Keratinocyte (primary cell): ENCODE results near the gene RIC8A. TPM values are rescaled to one million over a fixed set of nuclear protein-coding genes. Genes with fewer than 3 reads are reported as not detected.

ENCODE experiments used
- DNase-seq: peaks from one replicate; pipeline ENCODE4 v3.0.0-alpha.2; 2011; ENCODE audit warnings: low read depth, missing footprints, low spot score
- FAIRE-seq: peaks from 2 replicates; lab custom pipeline; 2011; peaks lifted over from hg19 to GRCh38; lab: Jason Lieb, UNC
- H2AFZ ChIP-seq: 2 replicates; pipeline ENCODE4 v1.6.0; 2012; ENCODE audit warnings: low read length, control low read depth, inconsistent platforms; ENCODE audit not compliant: control insufficient read depth
- H3K27ac ChIP-seq: 2 replicates; pipeline ENCODE4 v1.5.1; 2011; ENCODE audit warnings: low read length; ENCODE audit not compliant: control insufficient read depth, insufficient read depth
- H3K27me3 ChIP-seq: 3 replicates; pipeline ENCODE4 v1.6.0; 2011; ENCODE audit warnings: low read length; ENCODE audit not compliant: control insufficient read depth, insufficient read depth; ENCODE audit errors: extremely low read depth
- H3K36me3 ChIP-seq, 2 experiments: 2 replicates in 1 of 2; 3 replicates in 1 of 2; pipeline ENCODE4 v1.5.1; 2011; ENCODE audit warnings: low read length in 2 of 2, mild to moderate bottlenecking in 1 of 2; ENCODE audit not compliant: control insufficient read depth in 2 of 2, insufficient read depth in 2 of 2; ENCODE audit errors: extremely low read depth in 1 of 2
- H3K4me1 ChIP-seq: 3 replicates; pipeline ENCODE4 v1.5.1; 2011; ENCODE audit warnings: low read length; ENCODE audit not compliant: control insufficient read depth, insufficient read depth; ENCODE audit errors: extremely low read depth
- H3K4me2 ChIP-seq: 3 replicates; pipeline ENCODE4 v1.6.0; 2011; ENCODE audit warnings: low read depth, low read length; ENCODE audit not compliant: control insufficient read depth, insufficient read depth; ENCODE audit errors: extremely low read depth
- H3K4me3 ChIP-seq, 3 experiments: fragments of 200-600 bp in 1 of 3; sonication (generic) in 1 of 3; 2 replicates in 2 of 3; 3 replicates in 1 of 3; pipeline ENCODE4 v1.5.1; 2011 to 2016; ENCODE audit warnings: low read length in 3 of 3, mild to moderate bottlenecking in 3 of 3, control low read depth in 2 of 3, inconsistent platforms in 1 of 3, low read depth in 1 of 3, mixed read lengths in 1 of 3, mixed run types in 1 of 3, moderate library complexity in 1 of 3; ENCODE audit not compliant: control insufficient read depth in 2 of 3, insufficient read depth in 2 of 3; ENCODE audit errors: extremely low read depth in 1 of 3
- H3K79me2 ChIP-seq: 2 replicates; pipeline ENCODE4 v1.6.0; 2012; ENCODE audit warnings: low read length; ENCODE audit not compliant: control insufficient read depth, insufficient read depth
- H3K9ac ChIP-seq: 3 replicates; pipeline ENCODE4 v1.6.0; 2011; ENCODE audit warnings: low read length; ENCODE audit not compliant: control insufficient read depth, insufficient read depth; ENCODE audit errors: extremely low read depth
- H3K9me1 ChIP-seq: 3 replicates; pipeline ENCODE4 v1.6.0; 2011; ENCODE audit warnings: low read length; ENCODE audit not compliant: control insufficient read depth, insufficient read depth; ENCODE audit errors: extremely low read depth
- H3K9me3 ChIP-seq: 2 replicates; pipeline ENCODE4 v1.5.1; 2012; ENCODE audit warnings: low read depth, low read length; ENCODE audit not compliant: control insufficient read depth
- H4K20me1 ChIP-seq: 3 replicates; pipeline ENCODE4 v1.6.0; 2011; ENCODE audit warnings: low read length; ENCODE audit not compliant: control insufficient read depth, insufficient read depth; ENCODE audit errors: extremely low read depth
- EZH2 ChIP-seq: IDR thresholded peaks from one replicate; pipeline ENCODE4 v1.6.1; 2012; ENCODE audit warnings: inconsistent platforms, mild to moderate bottlenecking, low read length, moderate library complexity
- dilution Hi-C: fragments of 300-500 bp; cut with MboI; formaldehyde crosslinking; loops from one replicate; pipeline ENCODE4 v1.7.0; 2020; ENCODE audit warnings: low sequenced_read_pairs; ENCODE audit not compliant: extremely low pct_ligation_motif_present
- polyA plus RNA-seq, 5 experiments: library from polyadenylated mRNA; depleted of rRNA in 3 of 5; stranded (reverse) in 3 of 5; stranded (forward) in 1 of 5; unstranded in 1 of 5; fragments of >200 nt; gene quantifications; 1 replicate in 1 of 5; 2 replicates in 3 of 5; 3 replicates in 1 of 5; pipeline versions ENCODE4 v1.2.1 to v1.2.3, GENCODE V29; 2011 to 2012; ENCODE audit warnings: missing spikeins in 2 of 5, low read depth in 1 of 5, low replicate concordance in 1 of 5
- TF ChIP-seq, protein P1 (sequence below), 3 experiments: IDR thresholded peaks in 1 of 3; conservative IDR thresholded peaks in 1 of 3; optimal IDR thresholded peaks in 1 of 3; 2 replicates in 2 of 3; 3 replicates in 1 of 3; pipeline versions ENCODE3 to v1.5.1; 2011; ENCODE audit warnings: low read length in 3 of 3, mild to moderate bottlenecking in 3 of 3, moderate library complexity in 2 of 3, control low read depth in 1 of 3, inconsistent platforms in 1 of 3; ENCODE audit not compliant: insufficient read depth in 2 of 3; ENCODE audit errors: extremely low read depth in 1 of 3

RIC8A gene
- polyA plus RNA-seq, 1 donor (not counting 4 experiments of a cell fraction or from before 2014, with no cell fraction given) = 120 TPM

GRCh38 chr11:240315-240714 lies 32.8 kb downstream of the RIC8A start:
- Histone ChIP-seq H3K27me3 (no peaks in the 10 kb centered on the region), H4K20me1 (no peaks in the 10 kb centered on the region), H3K9ac (no peak overlapping the region), H3K4me2 (no peak overlapping the region), H3K9me1 (no peaks in the 10 kb centered on the region), H3K79me2 (peaks cover 64% of the 10 kb centered on the region), H3K4me1 (peaks cover 11% of the 10 kb centered on the region), H3K36me3 (peaks cover 19 to 37% of the 10 kb centered on the region in 2 experiments), H2AFZ (no peak overlapping the region), H3K4me3 (no peak overlapping the region), H3K9me3 (no peaks in the 10 kb centered on the region), H3K27ac (no peak overlapping the region)
- DNase-seq = no peak
- no peak for FAIRE-seq
- dilution Hi-C loops = no loop called here
- TF ChIP-seq EZH2 = no peak
- TF ChIP-seq, protein P1, sequence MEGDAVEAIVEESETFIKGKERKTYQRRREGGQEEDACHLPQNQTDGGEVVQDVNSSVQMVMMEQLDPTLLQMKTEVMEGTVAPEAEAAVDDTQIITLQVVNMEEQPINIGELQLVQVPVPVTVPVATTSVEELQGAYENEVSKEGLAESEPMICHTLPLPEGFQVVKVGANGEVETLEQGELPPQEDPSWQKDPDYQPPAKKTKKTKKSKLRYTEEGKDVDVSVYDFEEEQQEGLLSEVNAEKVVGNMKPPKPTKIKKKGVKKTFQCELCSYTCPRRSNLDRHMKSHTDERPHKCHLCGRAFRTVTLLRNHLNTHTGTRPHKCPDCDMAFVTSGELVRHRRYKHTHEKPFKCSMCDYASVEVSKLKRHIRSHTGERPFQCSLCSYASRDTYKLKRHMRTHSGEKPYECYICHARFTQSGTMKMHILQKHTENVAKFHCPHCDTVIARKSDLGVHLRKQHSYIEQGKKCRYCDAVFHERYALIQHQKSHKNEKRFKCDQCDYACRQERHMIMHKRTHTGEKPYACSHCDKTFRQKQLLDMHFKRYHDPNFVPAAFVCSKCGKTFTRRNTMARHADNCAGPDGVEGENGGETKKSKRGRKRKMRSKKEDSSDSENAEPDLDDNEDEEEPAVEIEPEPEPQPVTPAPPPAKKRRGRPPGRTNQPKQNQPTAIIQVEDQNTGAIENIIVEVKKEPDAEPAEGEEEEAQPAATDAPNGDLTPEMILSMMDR (optimal IDR thresholded peaks at IDR 0.05 in 1 of 3, IDR thresholded peaks at IDR 0.05 in 1 of 3, conservative IDR thresholded peaks at IDR 0.05 in 1 of 3; ENCODE audit: extremely low read depth in 1 of 3, insufficient read depth in 2 of 3, low read length in 3 of 3) = no peak

GRCh38 chr11:241634-242033 lies 34.1 kb downstream of the RIC8A start:
- H3K36me3 ChIP-seq = peaks cover 23 to 47% of the 10 kb centered on the region in 2 experiments
- H2AFZ ChIP-seq = no peak overlapping the region
- H3K9me3 ChIP-seq = no peaks in the 10 kb centered on the region
- no peaks in the 10 kb centered on the region for H4K20me1 ChIP-seq
- no peak for DNase-seq
- H3K4me2 ChIP-seq = no peak overlapping the region
- no peak for FAIRE-seq
- H3K27ac ChIP-seq = no peak overlapping the region
- dilution Hi-C loops = no loop called here
- H3K4me3 ChIP-seq = no peak overlapping the region
- H3K9ac ChIP-seq = no peak overlapping the region
- TF ChIP-seq, protein P1 (optimal IDR thresholded peaks at IDR 0.05 in 1 of 3, IDR thresholded peaks at IDR 0.05 in 1 of 3, conservative IDR thresholded peaks at IDR 0.05 in 1 of 3; ENCODE audit: extremely low read depth in 1 of 3, insufficient read depth in 2 of 3, low read length in 3 of 3) = no peak
- no peak for TF ChIP-seq EZH2
- H3K4me1 ChIP-seq = peaks cover 7% of the 10 kb centered on the region
- H3K79me2 ChIP-seq = peaks cover 60% of the 10 kb centered on the region
- no peaks in the 10 kb centered on the region for H3K27me3 ChIP-seq
- no peaks in the 10 kb centered on the region for H3K9me1 ChIP-seq
